Breast epithelium (tissue), 3 donors: ENCODE results near the gene GPR17.

ENCODE experiments used
- CTCF ChIP-seq, 3 donors: fragments of 450-650 bp; IDR thresholded peaks; one replicate each; pipeline ENCODE4 v1.5.1; 2016 to 2017; ENCODE audit warnings: antibody characterized with exemption in 3 of 3, mild to moderate bottlenecking in 3 of 3, moderate library complexity in 3 of 3
- POLR2A ChIP-seq: fragments of 450-650 bp; IDR thresholded peaks from one replicate; pipeline ENCODE4 v1.6.1; 2016; ENCODE audit warnings: antibody characterized with exemption, mild to moderate bottlenecking, moderate library complexity

- TF ChIP-seq POLR2A (no peak), CTCF (IDR thresholded peaks at IDR 0.05) (no peak)
Measured at GRCh38 chr2:127641133-127641532, 4.8 kb upstream of the GPR17 start.
